HepG2 (cell line): ENCODE results near the gene MYCBPAP. TPM values are rescaled to one million over a fixed set of nuclear protein-coding genes. Genes with fewer than 3 reads are reported as not detected.

Experiments used
- ATAC-seq: fragments of 200-7000 bp; cut with Tn5 transposase; 3 replicates; pipeline ENCODE4 v1.9.1; 2020; ENCODE audit warnings: mild to moderate bottlenecking, moderate library complexity
- BruUV-seq: library from RNA; stranded (reverse); fragments of 400-500 nt; replicated peaks from 2 replicates; lab custom pipeline; 2021; lab: Mats Ljungman, UMichigan
- CTCF ChIA-PET: fragments of 300-600 bp; formaldehyde crosslinking; extraction: SDS; loops from one replicate; lab custom pipeline; 2021; ENCODE audit warnings: low total read pairs, inconsistent platforms, low intra/inter-chr PET ratio; lab: Yijun Ruan, JAX
- POLR2A ChIA-PET: fragments of 350-600 bp; sonication (Branson Sonifier 250); formaldehyde crosslinking; loops from one replicate; lab custom pipeline; 2020; ENCODE audit warnings: antibody characterized with exemption, inconsistent platforms; lab: Yijun Ruan, JAX
- DNase-seq: peaks from one replicate; pipeline ENCODE4 v3.0.0-alpha.2; 2015; ENCODE audit warnings: low spot score
- FAIRE-seq: peaks from 3 replicates; lab custom pipeline; 2011; peaks lifted over from hg19 to GRCh38; lab: Jason Lieb, UNC
- H2AFZ ChIP-seq: one replicate; pipeline ENCODE4 v1.6.1; 2011; ENCODE audit warnings: low read length, inconsistent platforms
- H3K27ac ChIP-seq: fragments of 300-600 bp; 3 replicates; pipeline ENCODE4 v1.8.0; 2011; ENCODE audit warnings: mixed run types, mild to moderate bottlenecking, mixed read lengths, low read length, inconsistent platforms; ENCODE audit not compliant: insufficient read depth; ENCODE audit errors: extremely low read length
- H3K27me3 ChIP-seq, 2 experiments: fragments of 200-600 bp in 1 of 2; 2 replicates in 1 of 2; 3 replicates in 1 of 2; pipeline versions ENCODE4 v1.6.0 to v1.8.0; 2011; ENCODE audit warnings: low read length in 2 of 2, mild to moderate bottlenecking in 2 of 2, moderate library complexity in 2 of 2, inconsistent platforms in 1 of 2; ENCODE audit not compliant: insufficient read depth in 2 of 2, control insufficient read depth in 1 of 2
- H3K36me3 ChIP-seq, 2 experiments: fragments of 200-600 bp in 1 of 2; replicated peaks in 1 of 2; 2 replicates in 1 of 2; 3 replicates in 1 of 2; pipeline versions ENCODE4 v1.5.1 to v1.8.0; 2011; ENCODE audit warnings: low read length in 2 of 2, inconsistent platforms in 1 of 2; ENCODE audit not compliant: insufficient read depth in 2 of 2, control insufficient read depth in 1 of 2
- H3K4me1 ChIP-seq: 2 replicates; pipeline ENCODE4 v1.5.1; 2012; ENCODE audit warnings: low read length, inconsistent platforms; ENCODE audit not compliant: insufficient read depth
- H3K4me2 ChIP-seq: 2 replicates; pipeline ENCODE4 v1.6.0; 2011; ENCODE audit warnings: low read depth, low read length, inconsistent platforms
- H3K4me3 ChIP-seq, 3 experiments: fragments of 200-600 bp in 1 of 3; sonication (generic), shearing (Covaris generic) in 1 of 3; replicated peaks in 1 of 3; 2 replicates each; pipeline ENCODE4 v1.5.1; 2011 to 2016; ENCODE audit warnings: low read length in 3 of 3, inconsistent platforms in 2 of 3, low read depth in 2 of 3, mild to moderate bottlenecking in 2 of 3, control low read depth in 1 of 3, mixed read lengths in 1 of 3; ENCODE audit not compliant: insufficient read depth in 1 of 3
- H3K79me2 ChIP-seq: one replicate; pipeline ENCODE4 v1.6.1; 2011; ENCODE audit warnings: low read length, inconsistent platforms; ENCODE audit not compliant: insufficient read depth
- H3K9ac ChIP-seq: 2 replicates; pipeline ENCODE4 v1.6.0; 2011; ENCODE audit warnings: mild to moderate bottlenecking, low read depth, low read length, inconsistent platforms; ENCODE audit not compliant: insufficient read depth
- H3K9me3 ChIP-seq: 2 replicates; pipeline ENCODE4 v1.5.1; 2012; ENCODE audit warnings: mild to moderate bottlenecking, low read length
- H4K20me1 ChIP-seq: 2 replicates; pipeline ENCODE4 v1.6.0; 2011; ENCODE audit warnings: inconsistent platforms, mild to moderate bottlenecking, low read length, moderate library complexity; ENCODE audit not compliant: insufficient read depth
- RBM22 ChIP-seq: fragments of 200-400 bp; formaldehyde crosslinking; optimal IDR thresholded peaks from 2 replicates; pipeline ENCODE3; 2017; ENCODE audit warnings: mild to moderate bottlenecking, low read length, moderate library complexity
- TFE3 ChIP-seq: IDR thresholded peaks from 2 replicates; pipeline ENCODE4 v1.6.1; 2016
- TOE1 ChIP-seq: sonication (generic); formaldehyde crosslinking; IDR thresholded peaks from 2 replicates; pipeline ENCODE4 v1.4.0; 2020; ENCODE audit warnings: mild to moderate bottlenecking, missing genetic modification reagents
- XBP1 ChIP-seq: sonication (generic); formaldehyde crosslinking; IDR thresholded peaks from 2 replicates; pipeline ENCODE4 v1.5.0; 2020; ENCODE audit warnings: missing genetic modification reagents
- ZNF225 ChIP-seq: sonication (generic); formaldehyde crosslinking; IDR thresholded peaks from 2 replicates; pipeline ENCODE4 v1.4.0; 2020; ENCODE audit warnings: mild to moderate bottlenecking, missing genetic modification reagents
- ZNF282 ChIP-seq: fragments of 450-650 bp; IDR thresholded peaks from 2 replicates; pipeline ENCODE4 v1.6.1; 2018; ENCODE audit not compliant: partially characterized antibody
- ZNF562 ChIP-seq: sonication (generic); formaldehyde crosslinking; IDR thresholded peaks from 2 replicates; pipeline ENCODE4 v1.8.0; 2022; ENCODE audit warnings: missing genetic modification reagents, borderline replicate concordance
- ZNF567 ChIP-seq: sonication (generic); formaldehyde crosslinking; IDR thresholded peaks from 2 replicates; pipeline ENCODE4 v1.8.1; 2023; ENCODE audit warnings: mild to moderate bottlenecking, missing genetic modification reagents, borderline replicate concordance
- WGBS: methylation state at CpG from one replicate; pipeline ENCODE4 v1.1.6; 2017; ENCODE audit warnings: low lambda C conversion rate; 5-methylcytosine and 5-hydroxymethylcytosine counted together
- in situ Hi-C: cut with HindIII; loops from 2 replicates; pipeline ENCODE4 v1.10.0; 2017; ENCODE audit warnings: low pct_unique_long_range_greater_than_20kb; ENCODE audit not compliant: extremely low pct_ligation_motif_present
- intact Hi-C: fragments of 100-400 bp; cut with micrococcal nuclease; formaldehyde crosslinking; loops from one replicate; pipeline ENCODE4 v1.10.0; 2022; ENCODE audit not compliant: unreplicated experiment
- polyA plus RNA-seq, 8 experiments: library from polyadenylated mRNA; depleted of rRNA in 3 of 8; stranded (reverse) in 7 of 8; unstranded in 1 of 8; fragments of >200 nt; fragmentation: Illumina TruSeq in 4 of 8; extraction: Trizol in 4 of 8; gene quantifications; 2 replicates each; pipeline versions ENCODE4 v1.2.1 to v1.2.3, GENCODE V29; 2011 to 2016; ENCODE audit warnings: low read depth in 4 of 8, missing spikeins in 1 of 8, mixed read lengths in 1 of 8; ENCODE audit not compliant: insufficient read depth in 1 of 8
- total RNA-seq, 5 experiments: library from RNA; depleted of rRNA; stranded (reverse); fragments of >200 nt; fragmentation: Illumina TruSeq; extraction: Trizol; gene quantifications; 2 replicates each; pipeline ENCODE4 v1.2.3, GENCODE V29; 2016; ENCODE audit warnings: low read depth in 1 of 5
- TF ChIP-seq, protein P1 (sequence below): sonication (generic); formaldehyde crosslinking; conservative IDR thresholded peaks from 2 replicates; pipeline ENCODE4 v1.4.0; 2020; ENCODE audit warnings: mild to moderate bottlenecking, missing genetic modification reagents, moderate library complexity

Gene MYCBPAP
- total and polyA plus RNA-seq, 2 of the 13 experiments (the other 11 are each of a cell fraction or from before 2014, with no cell fraction given): 0.22 to 0.24 TPM

DNA sequence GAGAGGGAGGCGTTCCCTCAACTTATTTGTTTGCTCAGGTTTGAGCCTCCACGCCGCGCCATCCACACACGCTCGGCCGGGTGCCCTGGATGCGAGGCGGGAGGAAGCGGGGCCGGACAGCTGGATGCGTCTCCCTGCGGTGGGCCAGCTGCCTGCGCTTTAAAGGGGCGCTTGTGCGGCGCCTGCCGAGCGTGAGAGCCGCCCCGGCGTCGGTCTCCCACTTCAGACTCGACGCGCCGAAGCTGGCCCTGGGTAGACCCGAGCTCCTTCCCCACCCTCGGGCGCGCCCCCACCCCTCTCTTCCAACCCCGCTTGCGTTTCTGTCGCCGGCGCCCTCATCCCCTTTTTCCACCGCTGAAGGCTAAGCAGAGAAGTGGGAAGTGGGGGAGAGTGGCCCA is 39.0 kb upstream of the MYCBPAP start:
- ATAC-seq: no peak
- no peaks in the 10 kb centered on the region for H3K79me2 ChIP-seq
- H3K27me3 ChIP-seq: no peaks in the 10 kb centered on the region
- TF ChIP-seq RBM22: no peak
- no peak overlapping the region for H3K27ac ChIP-seq
- no peak for DNase-seq
- no peak overlapping the region for H3K4me2 ChIP-seq
- ChIA-PET POLR2A (no interaction called here), CTCF (no interaction called here)
- H4K20me1 ChIP-seq: no peaks in the 10 kb centered on the region
- H3K9me3 ChIP-seq: no peaks in the 10 kb centered on the region
- peaks cover 21 to 23% of the 10 kb centered on the region in 2 experiments; a peak in 4 of 5 replicates for H3K36me3 ChIP-seq
- H3K4me3 ChIP-seq: no peak overlapping the region
- BruUV-seq: no TSS peak
- H3K4me1 ChIP-seq: no peaks in the 10 kb centered on the region
- H3K9ac ChIP-seq: no peak overlapping the region
- FAIRE-seq: no peak
- no peak overlapping the region for H2AFZ ChIP-seq
- 95% methylated on average over 30 of the region's 37 CpGs for WGBS
- intact Hi-C loops (no loop called here), in situ Hi-C loops (no loop called here)

DNA sequence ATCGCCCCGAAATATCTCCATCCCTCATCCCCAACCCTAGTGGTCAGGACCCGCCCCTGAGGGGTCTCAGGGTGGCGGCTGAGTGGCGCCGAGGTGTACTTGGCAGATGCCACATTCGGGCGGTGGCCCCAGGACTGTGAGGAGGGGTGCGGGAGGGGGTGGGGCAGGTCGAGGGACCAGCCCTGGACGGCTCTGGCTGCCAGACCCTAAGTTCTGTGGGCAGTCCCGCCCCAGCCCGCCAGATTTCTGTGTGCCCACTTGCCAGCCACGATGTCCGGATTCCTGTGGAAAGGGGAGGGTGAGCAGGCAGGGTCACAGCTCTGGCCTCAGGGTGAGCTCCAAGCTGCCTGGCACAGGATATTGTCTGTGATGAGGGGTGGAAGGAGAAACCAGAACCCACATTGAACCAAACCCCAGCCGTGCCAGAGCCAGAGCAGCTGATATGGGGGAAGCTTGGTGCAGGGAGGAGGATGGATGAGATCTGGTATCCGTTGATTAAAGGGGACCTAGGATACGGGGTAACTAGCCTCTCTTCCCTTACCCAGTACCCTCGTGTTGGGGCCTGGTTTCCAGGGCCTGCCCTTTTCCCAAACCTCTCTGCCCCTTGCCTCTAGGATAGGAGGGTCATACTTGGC is 38.5 kb upstream of the MYCBPAP start:
- DNase-seq (no peak), FAIRE-seq (no peak), ATAC-seq (no peak)
- no peak overlapping the region for H3K4me2 ChIP-seq
- H3K27me3 ChIP-seq: no peaks in the 10 kb centered on the region
- H3K79me2 ChIP-seq: no peaks in the 10 kb centered on the region
- H4K20me1 ChIP-seq: no peaks in the 10 kb centered on the region
- in situ Hi-C loops (no loop called here), intact Hi-C loops (no loop called here)
- H3K9me3 ChIP-seq: no peaks in the 10 kb centered on the region
- H3K4me3 ChIP-seq: no peak overlapping the region
- H3K4me1 ChIP-seq: no peaks in the 10 kb centered on the region
- BruUV-seq: no TSS peak
- no peak overlapping the region for H2AFZ ChIP-seq
- TF ChIP-seq TOE1 (CRISPR knock-in tag) (no peak), TFE3 (no peak), ZNF567 (no peak), ZNF282 (no peak), ZNF225 (CRISPR knock-in tag) (no peak), XBP1 (no peak), ZNF562 (CRISPR knock-in tag) (no peak)
- TF ChIP-seq, protein P1, sequence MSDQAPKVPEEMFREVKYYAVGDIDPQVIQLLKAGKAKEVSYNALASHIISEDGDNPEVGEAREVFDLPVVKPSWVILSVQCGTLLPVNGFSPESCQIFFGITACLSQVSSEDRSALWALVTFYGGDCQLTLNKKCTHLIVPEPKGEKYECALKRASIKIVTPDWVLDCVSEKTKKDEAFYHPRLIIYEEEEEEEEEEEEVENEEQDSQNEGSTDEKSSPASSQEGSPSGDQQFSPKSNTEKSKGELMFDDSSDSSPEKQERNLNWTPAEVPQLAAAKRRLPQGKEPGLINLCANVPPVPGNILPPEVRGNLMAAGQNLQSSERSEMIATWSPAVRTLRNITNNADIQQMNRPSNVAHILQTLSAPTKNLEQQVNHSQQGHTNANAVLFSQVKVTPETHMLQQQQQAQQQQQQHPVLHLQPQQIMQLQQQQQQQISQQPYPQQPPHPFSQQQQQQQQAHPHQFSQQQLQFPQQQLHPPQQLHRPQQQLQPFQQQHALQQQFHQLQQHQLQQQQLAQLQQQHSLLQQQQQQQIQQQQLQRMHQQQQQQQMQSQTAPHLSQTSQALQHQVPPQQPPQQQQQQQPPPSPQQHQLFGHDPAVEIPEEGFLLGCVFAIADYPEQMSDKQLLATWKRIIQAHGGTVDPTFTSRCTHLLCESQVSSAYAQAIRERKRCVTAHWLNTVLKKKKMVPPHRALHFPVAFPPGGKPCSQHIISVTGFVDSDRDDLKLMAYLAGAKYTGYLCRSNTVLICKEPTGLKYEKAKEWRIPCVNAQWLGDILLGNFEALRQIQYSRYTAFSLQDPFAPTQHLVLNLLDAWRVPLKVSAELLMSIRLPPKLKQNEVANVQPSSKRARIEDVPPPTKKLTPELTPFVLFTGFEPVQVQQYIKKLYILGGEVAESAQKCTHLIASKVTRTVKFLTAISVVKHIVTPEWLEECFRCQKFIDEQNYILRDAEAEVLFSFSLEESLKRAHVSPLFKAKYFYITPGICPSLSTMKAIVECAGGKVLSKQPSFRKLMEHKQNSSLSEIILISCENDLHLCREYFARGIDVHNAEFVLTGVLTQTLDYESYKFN: no peak
- peaks cover 21 to 23% of the 10 kb centered on the region in 2 experiments; a peak in 4 of 5 replicates for H3K36me3 ChIP-seq
- H3K9ac ChIP-seq: no peak overlapping the region
- H3K27ac ChIP-seq: no peak overlapping the region
- WGBS: 95% methylated on average over 19 of the region's 19 CpGs
- ChIA-PET POLR2A (no interaction called here), CTCF (no interaction called here)
